ENCODE results near the gene GABRB3. TPM values are rescaled to one million over a fixed set of nuclear protein-coding genes. Genes with fewer than 3 reads are reported as not detected.

Gene GABRB3
- total RNA-seq, 2 experiments from 2014 or later: 0.16 TPM; not detected in 1

GRCh38 chr15:26698555-26698954 lies 74.3 kb downstream of the GABRB3 start:
- TF ChIP-seq CTCF (IDR thresholded peaks at IDR 0.05): no peak
- no peaks in the 10 kb centered on the region for H3K4me1 Mint-ChIP-seq (ENCODE audit: low read depth)
- peaks cover 19% of the 10 kb centered on the region for H3K9me3 Mint-ChIP-seq
- ATAC-seq: no peak
- no peaks in the 10 kb centered on the region for H3K27me3 Mint-ChIP-seq
- ChIA-PET POLR2A (no interaction called here), CTCF (no interaction called here)
- no peak for DNase-seq
- no peak overlapping the region for H3K27ac Mint-ChIP-seq
- H3K36me3 Mint-ChIP-seq (ENCODE audit: low read depth): no peaks in the 10 kb centered on the region
- H3K4me3 Mint-ChIP-seq: no peak overlapping the region
- intact Hi-C loops (cut with micrococcal nuclease): no loop called here

- intact Hi-C loops (cut with micrococcal nuclease): no loop called here
- no peaks in the 10 kb centered on the region for H3K36me3 Mint-ChIP-seq (ENCODE audit: low read depth)
- POLR2A ChIA-PET: no interaction called here
- no peak for ATAC-seq
- H3K4me3 Mint-ChIP-seq: no peak overlapping the region
- H3K9me3 Mint-ChIP-seq: peaks cover 21% of the 10 kb centered on the region
- CTCF ChIA-PET: no interaction called here
- no peak overlapping the region for H3K27ac Mint-ChIP-seq
- DNase-seq: no peak
- H3K27me3 Mint-ChIP-seq: no peaks in the 10 kb centered on the region
- TF ChIP-seq CTCF (IDR thresholded peaks at IDR 0.05): no peak
- no peaks in the 10 kb centered on the region for H3K4me1 Mint-ChIP-seq (ENCODE audit: low read depth)
Observed at GRCh38 chr15:26697913-26698312, 75.0 kb downstream of the GABRB3 start.

- Mint-ChIP-seq H3K27ac (no peak overlapping the region), H3K9me3 (peaks cover 19% of the 10 kb centered on the region), H3K4me3 (no peak overlapping the region), H3K27me3 (no peaks in the 10 kb centered on the region), H3K4me1 (ENCODE audit: low read depth) (no peaks in the 10 kb centered on the region), H3K36me3 (ENCODE audit: low read depth) (no peaks in the 10 kb centered on the region)
- DNase-seq (no peak), ATAC-seq (no peak)
- POLR2A ChIA-PET: no interaction called here
- TF ChIP-seq CTCF (IDR thresholded peaks at IDR 0.05): no peak
- CTCF ChIA-PET: no interaction called here
- intact Hi-C loops (cut with micrococcal nuclease): no loop called here
Observed at GRCh38 chr15:26691249-26691648, 81.6 kb downstream of the GABRB3 start.

GRCh38 chr15:26690778-26691177 lies 82.1 kb downstream of the GABRB3 start:
- no peak for ATAC-seq
- POLR2A ChIA-PET: no interaction called here

GRCh38 chr15:26689462-26689861 lies 83.4 kb downstream of the GABRB3 start:
- H3K36me3 Mint-ChIP-seq (ENCODE audit: low read depth): no peaks in the 10 kb centered on the region
- DNase-seq (no peak), ATAC-seq (no peak)
- no peak for TF ChIP-seq CTCF (IDR thresholded peaks at IDR 0.05)
- intact Hi-C loops (cut with micrococcal nuclease): no loop called here
- POLR2A ChIA-PET: interaction anchor here (0.6 kb wide), 1 partner anchor 24 kb away, joined by 3 read pairs; no protein-coding TSS in a partner anchor
- no peak overlapping the region for H3K4me3 Mint-ChIP-seq
- CTCF ChIA-PET: no interaction called here
- H3K27ac Mint-ChIP-seq: no peak overlapping the region
- no peaks in the 10 kb centered on the region for H3K27me3 Mint-ChIP-seq
- no peaks in the 10 kb centered on the region for H3K4me1 Mint-ChIP-seq (ENCODE audit: low read depth)
- H3K9me3 Mint-ChIP-seq: peaks cover 11% of the 10 kb centered on the region

More at GRCh38 chr15:26690778-26691177, 82.1 kb downstream of the GABRB3 start:
- Mint-ChIP-seq H3K9me3 (peaks cover 18% of the 10 kb centered on the region), H3K27ac (no peak overlapping the region), H3K27me3 (no peaks in the 10 kb centered on the region), H3K4me1 (ENCODE audit: low read depth) (no peaks in the 10 kb centered on the region), H3K36me3 (ENCODE audit: low read depth) (no peaks in the 10 kb centered on the region), H3K4me3 (no peak overlapping the region)
- CTCF ChIA-PET: no interaction called here
- intact Hi-C loops (cut with micrococcal nuclease): no loop called here
- TF ChIP-seq CTCF (IDR thresholded peaks at IDR 0.05): no peak
- DNase-seq: no peak

Measured in activated CD8-positive, alpha-beta T cell treated with anti-CD3 and anti-CD28 coated beads for 36 hours (primary cell).